ENCODE data around the gene BRD3. TPM values are rescaled to one million over a fixed set of nuclear protein-coding genes. Genes with fewer than 3 reads are reported as not detected.

The BRD3 gene
- total and polyA plus RNA-seq, 2 of the 8 experiments (the other 6 are each of a cell fraction or from before 2014, with no cell fraction given): 31.0 to 82.7 TPM

DNA sequence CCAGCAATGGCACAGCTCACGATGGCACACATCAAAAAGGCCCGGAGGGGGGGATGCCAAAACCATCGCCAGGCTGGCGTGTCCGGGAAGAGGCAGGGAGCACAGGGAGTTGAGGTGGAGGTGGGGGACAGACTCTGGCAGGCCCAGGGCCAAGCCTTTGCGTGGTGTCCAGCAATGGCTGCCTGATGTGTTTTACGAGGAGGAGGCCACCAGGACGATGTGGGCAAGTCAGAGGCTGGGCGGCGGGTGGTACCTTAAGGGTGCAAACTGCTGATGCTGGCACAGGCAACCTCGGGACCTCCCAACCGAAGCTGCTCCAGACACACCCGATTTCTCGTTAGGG lies 80.4 kb downstream of the BRD3 start (continued):
- TF ChIP-seq CBX8 (IDR thresholded peaks at IDR 0.05; ENCODE audit: borderline replicate concordance, low read depth, low read length) (no peak), JUND (IDR thresholded peaks at IDR 0.05; ENCODE audit: low read length) (no peak), EP300 (IDR thresholded peaks at IDR 0.05; ENCODE audit: borderline replicate concordance in 1 of 2, low read depth in 2 of 2, low read length in 2 of 2) (no peak), JUN (IDR thresholded peaks at IDR 0.05; ENCODE audit: low read depth, low read length) (no peak), MAX (IDR thresholded peaks at IDR 0.05) (no peak), TBP (IDR thresholded peaks at IDR 0.05; ENCODE audit: low read depth, low read length) (no peak)
